HepG2 (cell line): ENCODE data around the gene UBE2E1. TPM values are rescaled to one million over a fixed set of nuclear protein-coding genes. Genes with fewer than 3 reads are reported as not detected.

Experiments used
- ARID5B ChIP-seq: IDR thresholded peaks from 2 replicates; pipeline ENCODE4 v1.4.0; 2020; ENCODE audit warnings: mild to moderate bottlenecking, missing genetic modification reagents
- CBFB ChIP-seq: sonication (generic); formaldehyde crosslinking; IDR thresholded peaks from 2 replicates; pipeline ENCODE4 v1.4.0; 2020; ENCODE audit warnings: missing genetic modification reagents
- GPBP1L1 ChIP-seq: sonication (generic); formaldehyde crosslinking; IDR thresholded peaks from 2 replicates; pipeline ENCODE4 v1.5.0; 2020; ENCODE audit warnings: mild to moderate bottlenecking, missing genetic modification reagents
- HNF1A ChIP-seq, 2 experiments: sonication (generic) in 1 of 2; formaldehyde crosslinking in 1 of 2; IDR thresholded peaks; 2 replicates each; pipeline versions ENCODE4 v1.4.0 to v1.6.1; 2016 to 2020; ENCODE audit warnings: borderline replicate concordance in 1 of 2, low read depth in 1 of 2, mild to moderate bottlenecking in 1 of 2, missing genetic modification reagents in 1 of 2
- ISX ChIP-seq: sonication (generic); formaldehyde crosslinking; conservative IDR thresholded peaks from 2 replicates; pipeline ENCODE4 v1.5.0; 2020; ENCODE audit warnings: missing genetic modification reagents
- KAT7 ChIP-seq: IDR thresholded peaks from 2 replicates; pipeline ENCODE4 v1.6.1; 2018; ENCODE audit warnings: borderline replicate concordance, missing compliant biosample characterization
- KLF12 ChIP-seq: sonication (generic); formaldehyde crosslinking; IDR thresholded peaks from 2 replicates; pipeline ENCODE4 v1.4.0; 2020; ENCODE audit warnings: missing genetic modification reagents, borderline replicate concordance
- MED8 ChIP-seq: sonication (generic); formaldehyde crosslinking; IDR thresholded peaks from 2 replicates; pipeline ENCODE4 v1.8.1; 2023; ENCODE audit warnings: mild to moderate bottlenecking, missing genetic modification reagents; ENCODE audit not compliant: insufficient replicate concordance
- MZF1 ChIP-seq: sonication (generic); formaldehyde crosslinking; IDR thresholded peaks from 2 replicates; pipeline ENCODE4 v1.8.1; 2023; ENCODE audit warnings: mild to moderate bottlenecking, missing genetic modification reagents, borderline replicate concordance
- NCOR1 ChIP-seq: fragments of 200-600 bp; sonication (generic); IDR thresholded peaks from 2 replicates; pipeline ENCODE4 v1.7.0; 2017; ENCODE audit warnings: antibody characterized with exemption, low read length, borderline replicate concordance
- RARA ChIP-seq: IDR thresholded peaks from 2 replicates; pipeline ENCODE4 v1.6.1; 2016; ENCODE audit warnings: missing genetic modification reagents, missing compliant biosample characterization
- RCOR2 ChIP-seq: IDR thresholded peaks from 2 replicates; pipeline ENCODE4 v1.6.1; 2016; ENCODE audit warnings: missing biosample characterization, missing genetic modification reagents
- SRSF4 ChIP-seq: fragments of 200-400 bp; formaldehyde crosslinking; IDR thresholded peaks from one replicate; pipeline ENCODE4 v1.6.1; 2018; ENCODE audit warnings: mild to moderate bottlenecking, low read depth, low read length, moderate library complexity; ENCODE audit not compliant: poor library complexity, severe bottlenecking
- ZNF329 ChIP-seq: sonication (generic); formaldehyde crosslinking; IDR thresholded peaks from 2 replicates; pipeline ENCODE4 v1.9.0; 2021; ENCODE audit warnings: low read depth, mild to moderate bottlenecking, missing genetic modification reagents
- polyA plus RNA-seq, 8 experiments: library from polyadenylated mRNA; depleted of rRNA in 3 of 8; stranded (reverse) in 7 of 8; unstranded in 1 of 8; fragments of >200 nt; fragmentation: Illumina TruSeq in 4 of 8; extraction: Trizol in 4 of 8; gene quantifications; 2 replicates each; pipeline versions ENCODE4 v1.2.1 to v1.2.3, GENCODE V29; 2011 to 2016; ENCODE audit warnings: low read depth in 4 of 8, missing spikeins in 1 of 8, mixed read lengths in 1 of 8; ENCODE audit not compliant: insufficient read depth in 1 of 8
- total RNA-seq, 5 experiments: library from RNA; depleted of rRNA; stranded (reverse); fragments of >200 nt; fragmentation: Illumina TruSeq; extraction: Trizol; gene quantifications; 2 replicates each; pipeline ENCODE4 v1.2.3, GENCODE V29; 2016; ENCODE audit warnings: low read depth in 1 of 5

UBE2E1 gene
- total and polyA plus RNA-seq, 2 of the 13 experiments (the other 11 are each of a cell fraction or from before 2014, with no cell fraction given): 55.4 to 61.8 TPM

GRCh38 chr3:23900744-23901143, 95.0 kb downstream of the UBE2E1 start (continued):
- TF ChIP-seq HNF1A (IDR thresholded peaks at IDR 0.05; ENCODE audit: low read depth) (no peak), HNF1A (CRISPR knock-in tag; IDR thresholded peaks at IDR 0.05; ENCODE audit: borderline replicate concordance) (no peak), GPBP1L1 (CRISPR knock-in tag) (no peak), KLF12 (CRISPR knock-in tag) (no peak), ARID5B (CRISPR knock-in tag) (peak; percentile 83), NCOR1 (no peak), SRSF4 (no peak), ZNF329 (no peak), MED8 (CRISPR knock-in tag) (no peak), RCOR2 (0 out of 2 replicates have a peak, but pooled peaks have one; percentile 18), KAT7 (CRISPR knock-in tag) (no peak), CBFB (CRISPR knock-in tag) (no peak), RARA (CRISPR knock-in tag) (0 out of 2 replicates have a peak, but pooled peaks have one; percentile 20), MZF1 (no peak), ISX (CRISPR knock-in tag) (no peak)
